UCSD-AML1 (cell line): ENCODE measurements around the gene PHF23.

ENCODE experiments used
- DNase-seq: peaks from one replicate; lab custom pipeline; 2025; ENCODE audit not compliant: unreplicated experiment; lab: John Stamatoyannopoulos, UW

Gene PHF23

DNA sequence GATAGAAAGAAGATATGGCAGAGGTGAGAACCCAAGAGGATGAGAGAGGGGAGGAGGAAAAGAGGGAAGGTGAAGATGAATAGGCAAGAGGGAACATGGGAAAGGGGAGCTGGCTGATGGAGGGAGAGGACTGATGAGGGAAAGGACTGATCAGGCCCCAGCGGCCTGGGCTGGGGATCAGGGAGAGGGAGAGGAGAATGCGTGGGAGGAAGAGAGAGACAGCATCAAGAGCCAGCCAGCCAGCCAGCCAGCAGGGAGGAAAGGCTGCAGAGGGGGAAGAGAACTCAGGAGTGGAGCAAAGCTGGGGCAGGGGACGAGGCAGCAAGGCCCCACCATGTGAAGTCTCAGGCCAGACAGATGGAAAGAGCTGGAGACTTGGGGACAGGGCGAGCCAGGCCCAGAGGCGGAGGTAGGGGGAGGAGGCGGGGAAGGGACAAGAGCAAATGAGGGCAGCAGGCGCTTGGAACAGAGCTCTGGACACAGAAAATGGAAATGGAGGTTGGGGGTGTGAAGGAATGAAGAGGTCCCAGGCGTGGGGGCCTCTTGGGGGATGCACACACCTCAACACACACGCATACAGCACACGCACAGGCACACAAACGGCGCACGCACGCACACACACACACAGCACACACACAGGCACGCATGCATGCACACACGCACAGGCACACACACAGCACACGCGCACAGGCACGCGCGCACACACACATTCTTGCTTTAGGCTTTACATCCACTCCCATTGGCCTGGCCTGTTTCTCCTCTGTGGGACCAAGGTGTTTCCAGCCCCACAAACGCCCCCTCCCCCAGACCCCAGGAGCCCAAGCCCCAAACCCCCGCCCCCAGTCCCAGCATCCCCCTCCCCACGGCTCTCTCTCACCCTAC, 31.9 kb downstream of the PHF23 start:
- DNase-seq: no peak

DNA sequence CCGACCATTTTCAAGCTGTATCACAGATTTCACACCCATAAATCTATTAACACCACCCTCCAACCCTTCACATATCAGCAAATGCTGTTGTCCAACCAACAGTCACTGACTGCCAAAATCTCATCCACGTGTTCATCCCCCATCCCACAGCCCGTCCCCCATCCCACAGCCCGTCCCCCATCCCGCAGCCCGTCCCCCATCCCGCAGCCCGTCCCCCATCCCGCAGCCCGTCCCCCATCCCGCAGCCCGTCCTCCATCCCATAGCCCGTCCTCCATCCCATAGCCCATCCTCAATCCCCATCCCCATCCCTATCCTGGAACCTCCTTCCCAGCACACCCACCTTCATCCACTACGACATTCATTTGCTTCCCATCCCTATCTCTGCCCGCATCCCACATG, 33.7 kb downstream of the PHF23 start:
- no peak for DNase-seq

DNA sequence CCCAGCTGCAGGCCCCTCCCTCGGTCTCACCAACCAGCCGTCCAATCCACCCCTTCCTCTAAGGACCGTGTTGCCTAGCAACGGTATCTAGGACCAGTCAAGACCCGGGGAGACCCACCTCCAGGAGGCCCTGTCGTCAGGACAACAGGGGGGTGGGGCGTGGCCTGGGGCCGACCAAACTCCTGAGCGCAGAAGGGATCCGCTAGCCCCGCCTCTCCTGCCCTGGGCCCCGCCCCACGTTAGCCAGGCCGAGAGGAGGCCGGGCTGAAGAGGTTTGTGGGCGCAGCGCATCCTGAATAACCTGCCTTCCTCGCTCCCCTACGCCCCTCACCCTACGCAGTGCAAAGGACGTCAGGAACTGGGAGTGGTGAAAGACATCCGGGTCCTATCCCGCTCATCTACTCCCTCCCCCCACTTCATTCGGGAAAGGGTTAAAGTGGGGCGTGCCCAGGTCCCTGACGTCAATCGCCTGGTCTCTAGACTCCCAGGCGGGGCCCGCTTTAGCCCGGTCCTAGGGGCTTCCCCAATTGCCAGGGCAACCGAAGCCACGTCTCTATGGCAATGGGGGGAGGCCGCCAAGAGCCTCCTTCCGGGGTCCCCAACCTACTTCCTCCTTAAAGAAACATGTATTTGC, 34.3 kb downstream of the PHF23 start:
- DNase-seq: no peak

DNA sequence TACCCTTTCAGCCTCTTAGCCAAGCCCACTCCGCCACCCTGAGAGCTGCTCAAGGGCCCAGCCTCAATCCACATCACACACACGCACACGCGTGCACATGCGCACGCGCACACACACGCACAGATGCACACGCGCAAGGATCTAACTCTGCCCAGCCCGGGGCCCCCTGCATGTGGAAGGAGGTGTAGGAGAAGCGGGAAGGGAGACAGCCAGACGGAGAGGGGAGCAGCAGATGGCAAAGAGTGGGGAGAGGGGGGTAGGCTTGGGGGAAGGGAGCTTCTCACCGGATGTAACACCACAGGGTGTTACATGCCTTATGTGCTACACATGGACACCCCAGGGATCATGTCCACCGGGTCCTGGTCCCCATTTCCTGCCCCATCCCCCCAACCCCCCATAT, 34.9 kb downstream of the PHF23 start:
- DNase-seq: no peak

DNA sequence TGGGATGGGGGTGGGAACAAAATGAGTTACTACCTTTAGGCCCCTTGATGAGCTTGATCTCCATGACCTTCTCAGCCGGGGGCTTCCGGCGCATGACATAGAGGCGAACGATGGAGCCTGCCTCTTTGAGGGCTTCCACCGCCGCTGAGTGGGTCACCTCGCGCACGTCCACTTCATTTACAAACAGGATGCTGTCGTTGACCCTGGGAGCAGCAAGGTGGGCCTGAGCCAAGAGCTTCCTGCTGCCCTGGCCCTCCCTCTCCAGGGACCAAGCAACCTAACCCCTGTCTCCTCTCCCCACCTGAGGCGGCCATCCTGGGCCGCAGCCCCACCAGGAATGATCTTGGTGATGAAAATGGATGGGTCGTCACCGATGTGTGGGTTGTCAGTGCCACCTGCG, 35.9 kb downstream of the PHF23 start:
- DNase-seq: no peak

DNA sequence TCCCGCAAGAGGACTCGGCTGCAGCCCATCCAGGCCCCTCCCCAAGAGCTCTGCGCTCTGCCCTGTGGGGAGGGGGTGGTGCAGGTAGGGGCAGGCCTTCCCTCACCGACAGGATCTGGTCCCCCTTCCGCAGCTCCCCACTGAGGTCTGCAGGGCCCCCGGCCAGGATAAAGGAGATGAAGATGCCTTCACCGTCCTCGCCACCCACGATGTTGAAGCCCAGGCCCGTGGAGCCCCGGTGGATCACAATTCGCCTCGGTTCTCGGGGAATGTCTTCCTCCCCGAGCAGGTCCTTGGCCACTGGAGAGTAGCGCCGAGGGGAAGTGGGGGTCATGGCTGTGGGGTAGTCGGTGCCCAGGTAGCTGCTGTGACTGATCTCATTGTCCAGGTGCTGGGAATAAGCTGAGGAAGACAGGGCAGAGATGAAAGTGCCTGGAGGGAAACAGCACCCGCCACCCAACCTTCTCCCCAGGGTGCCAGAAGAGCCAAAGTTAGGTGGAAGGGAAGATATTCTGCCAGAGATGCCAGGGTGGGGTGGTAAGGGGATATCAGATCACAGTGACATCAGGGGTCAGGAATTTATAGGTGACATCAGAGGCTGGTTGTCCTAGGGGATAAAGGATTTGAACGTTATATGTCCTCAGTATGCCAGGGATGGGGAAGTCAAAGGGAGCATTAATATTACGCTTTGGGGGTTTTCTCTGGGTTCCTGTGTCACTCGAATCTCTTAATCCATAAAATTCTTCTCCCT, 42.4 kb downstream of the PHF23 start:
- no peak for DNase-seq

DNA sequence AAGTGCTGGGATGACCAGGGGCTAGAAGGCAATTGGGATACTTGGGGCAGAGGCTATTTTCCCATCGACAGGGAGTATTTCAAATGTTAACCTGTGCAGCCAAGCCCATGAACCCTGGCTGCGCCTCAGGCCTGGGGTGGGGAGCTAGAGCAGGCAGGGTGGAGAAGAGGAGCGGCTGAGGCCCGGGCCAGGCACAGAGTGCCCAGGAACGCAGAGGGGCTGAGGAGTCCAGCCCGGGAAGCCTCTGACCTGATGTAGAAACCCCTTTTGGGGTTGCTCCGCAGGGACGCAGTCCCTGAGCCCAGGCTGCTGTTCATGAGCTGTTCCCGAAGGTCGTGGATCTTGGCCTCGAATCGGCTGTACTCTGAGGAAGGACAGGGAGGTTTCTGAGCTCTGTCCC, 43.3 kb downstream of the PHF23 start:
- DNase-seq: no peak

DNA sequence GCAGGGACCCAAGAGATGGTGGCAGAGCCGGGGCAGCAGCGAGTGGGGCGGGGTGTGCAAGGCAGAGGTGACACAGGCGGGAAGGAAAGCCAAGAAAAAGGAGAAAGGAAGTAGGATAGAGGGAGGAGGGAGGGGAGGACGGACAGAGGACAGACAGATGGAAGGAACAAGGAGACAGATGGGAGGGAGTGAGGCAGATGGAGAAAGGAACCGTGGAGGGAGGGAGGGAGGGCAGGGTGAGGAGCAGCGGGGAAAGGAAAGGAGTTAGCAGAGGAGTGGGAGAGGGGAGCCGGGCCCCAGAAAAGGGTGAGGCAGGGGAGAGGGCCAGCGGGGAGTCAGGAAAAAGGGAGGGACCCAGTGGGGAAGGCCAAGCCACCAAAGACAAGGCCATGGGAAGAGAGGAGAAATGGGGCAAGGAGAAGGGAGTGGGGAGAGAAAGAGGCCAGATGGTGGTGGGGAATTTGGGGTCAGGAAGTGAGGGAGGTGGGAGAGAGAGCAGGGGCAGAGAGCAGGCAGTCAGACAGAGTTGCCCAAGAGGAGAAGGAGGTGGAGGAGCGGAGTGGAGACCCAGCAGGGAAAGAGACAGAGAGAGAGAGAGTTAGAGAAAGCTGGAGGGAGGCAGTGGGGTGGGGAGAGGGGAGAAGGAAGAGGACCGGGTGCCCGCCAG, 46.9 kb downstream of the PHF23 start:
- DNase-seq: no peak

DNA sequence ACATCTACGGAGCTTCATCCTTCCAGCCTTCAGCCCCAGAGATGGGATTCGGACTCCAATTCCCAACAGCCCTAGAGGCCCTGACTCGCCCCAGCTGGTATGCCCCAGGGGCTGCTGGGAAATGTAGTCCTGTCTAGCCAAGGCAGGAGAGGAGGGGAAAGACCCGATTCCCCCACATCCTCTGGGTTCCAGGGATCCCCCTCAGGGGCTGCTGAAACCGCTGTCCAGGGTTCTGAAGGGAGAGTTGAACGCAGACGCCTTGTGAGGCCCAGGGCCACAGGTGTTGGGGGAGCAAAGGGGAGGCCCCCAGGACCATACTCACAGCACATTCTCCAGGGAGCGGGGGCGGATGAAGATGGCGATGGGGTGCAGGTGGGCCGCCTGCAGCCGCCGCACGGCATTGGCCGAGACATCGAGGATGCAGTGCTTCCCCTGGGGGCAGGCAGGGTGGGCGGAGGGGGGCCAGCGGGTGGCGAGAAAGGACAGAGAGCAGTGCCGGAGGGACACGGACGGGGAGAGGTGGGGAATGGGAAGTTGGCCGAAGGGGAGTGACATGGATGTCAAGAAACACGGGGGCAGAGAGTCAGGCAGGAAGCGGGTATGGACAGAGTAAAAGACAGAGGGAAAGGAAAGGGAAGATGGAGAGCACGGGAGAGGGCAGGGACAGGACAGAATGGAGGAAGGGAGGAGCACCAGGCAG, 47.5 kb downstream of the PHF23 start:
- DNase-seq: no peak

DNA sequence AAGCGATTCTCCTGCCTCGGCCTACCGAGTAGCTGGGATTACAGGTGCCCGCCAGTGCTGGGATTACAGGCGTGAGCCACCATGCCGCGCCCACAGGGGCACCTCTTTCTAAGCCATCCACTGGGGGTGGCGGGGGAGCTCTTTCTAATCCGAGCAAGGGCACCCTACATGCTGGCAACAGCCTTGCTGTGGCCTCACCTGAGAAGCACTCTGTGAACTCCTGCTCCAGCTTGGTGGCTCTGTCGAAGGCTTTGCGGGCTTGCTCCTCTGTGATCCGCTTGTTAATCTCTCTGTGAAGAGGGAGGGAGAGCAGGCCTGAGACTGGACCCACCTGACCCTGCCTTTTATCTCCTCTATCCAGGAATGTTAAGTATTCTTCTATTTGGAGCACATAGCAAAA, 48.2 kb downstream of the PHF23 start:
- no peak for DNase-seq

DNA sequence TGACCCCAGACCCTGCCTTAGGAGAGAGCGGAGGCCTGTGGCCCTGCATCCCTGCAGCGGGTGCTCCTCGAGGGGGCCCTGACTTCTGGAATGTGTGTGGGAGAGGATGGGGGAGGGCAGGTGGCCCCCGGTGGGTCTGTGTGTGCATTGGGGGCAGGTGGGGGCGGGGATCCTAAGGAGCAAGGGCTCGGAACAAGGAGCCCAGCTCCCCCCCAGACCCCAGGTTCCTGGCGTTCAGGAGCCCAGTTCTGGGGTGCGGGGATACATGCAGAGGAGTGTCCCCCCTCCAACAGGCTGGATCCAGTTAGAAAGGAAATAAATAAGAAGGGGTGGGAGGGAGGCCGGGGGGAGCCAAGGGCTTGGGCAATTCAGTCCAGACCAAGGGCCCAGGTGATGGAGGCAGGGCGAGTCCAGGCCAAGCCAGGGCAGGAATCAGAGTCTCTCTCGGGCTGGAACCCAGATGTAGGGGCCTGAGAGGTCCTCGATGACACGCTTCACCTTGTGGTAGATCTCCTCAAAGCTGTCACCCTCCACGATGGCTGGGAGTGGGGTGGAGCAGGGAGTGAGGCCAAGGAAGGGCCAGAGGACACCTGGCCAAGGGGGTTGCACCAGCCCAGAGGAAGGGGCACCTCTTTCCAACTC, 48.9 kb downstream of the PHF23 start:
- no peak for DNase-seq

DNA sequence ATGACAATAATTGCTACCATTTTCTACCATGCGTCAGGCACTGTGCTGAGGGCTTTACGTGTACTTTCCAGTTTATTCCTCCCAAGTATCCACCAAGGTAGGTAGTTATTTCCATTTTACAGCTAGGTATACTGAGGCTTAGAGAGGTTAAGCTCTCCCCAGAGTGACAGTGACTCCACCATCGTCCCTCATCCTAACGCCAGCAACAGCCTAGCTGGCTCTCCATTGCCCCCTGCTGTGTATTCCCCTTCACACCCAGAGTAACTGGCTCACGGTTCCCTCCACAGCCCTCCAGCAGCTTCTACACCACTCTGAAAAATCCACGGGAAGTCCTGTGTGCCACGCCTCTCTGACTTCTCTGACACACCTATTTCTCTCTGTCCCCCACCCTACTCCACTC, 53.0 kb downstream of the PHF23 start:
- no peak for DNase-seq
